Ovary (tissue), 9 donors: Measurements from ENCODE around the gene EID2. TPM values are rescaled to one million over a fixed set of nuclear protein-coding genes. Genes with fewer than 3 reads are reported as not detected.

Experiments
- DNase-seq, 5 donors: peaks; one replicate each; pipeline ENCODE4 v3.0.0-alpha.2; 2019 to 2020
- H3K27ac ChIP-seq, 2 donors: fragments of 200-600 bp; one replicate each; pipeline versions ENCODE4 v1.5.1 to v1.8.0; 2019 to 2022
- H3K27me3 ChIP-seq: fragments of 200-600 bp; one replicate; pipeline ENCODE4 v1.8.0; 2022
- H3K36me3 ChIP-seq: fragments of 200-600 bp; sonication (generic); one replicate; pipeline ENCODE4 v1.5.1; 2019
- H3K4me1 ChIP-seq: one replicate; pipeline ENCODE4 v1.8.1; 2013; ENCODE audit warnings: mild to moderate bottlenecking, moderate library complexity; ENCODE audit not compliant: insufficient read depth
- H3K4me3 ChIP-seq: fragments of 200-600 bp; sonication (generic); one replicate; pipeline ENCODE4 v1.5.1; 2017
- H3K9me3 ChIP-seq, 2 donors: fragments of 200-600 bp in 1 of 2; sonication (generic) in 1 of 2; one replicate each; pipeline versions ENCODE4 v1.5.1 to v1.8.1; 2013 to 2019; ENCODE audit warnings: mild to moderate bottlenecking in 1 of 2, moderate library complexity in 1 of 2
- EP300 ChIP-seq: sonication (generic); formaldehyde crosslinking; IDR thresholded peaks from one replicate; pipeline ENCODE4 v1.6.1; 2017; ENCODE audit warnings: antibody characterized with exemption
- POLR2A ChIP-seq: fragments of 450-650 bp; IDR thresholded peaks from one replicate; pipeline ENCODE4 v1.6.1; 2017; ENCODE audit warnings: antibody characterized with exemption, mild to moderate bottlenecking, moderate library complexity
- WGBS, 3 donors: extraction: QIAGEN DNeasy Blood & Tissue Kit in 1 of 3; methylation state at CpG; one replicate each; pipeline versions ENCODE4 v1.1.5 to v1.1.7; 2013 to 2017; 5-methylcytosine and 5-hydroxymethylcytosine counted together
- intact Hi-C, 4 donors: fragments of 100-400 bp; cut with DNase I; formaldehyde crosslinking; loops; one replicate each; pipeline versions ENCODE4 v1.11.0 to v1.15.1; 2022 to 2023
- polyA plus RNA-seq, 2 donors: library from polyadenylated mRNA; stranded (reverse); fragments of 200-250 nt in 1 of 2; fragments of 350-450 nt in 1 of 2; fragmentation: Illumina TruSeq in 1 of 2; extraction: RNeasy Lipid Tissue Mini Kit (QIAGEN cat#74804) in 1 of 2; gene quantifications; one replicate each; pipeline ENCODE4 v1.2.3, GENCODE V29; 2013 to 2014
- total RNA-seq, 7 donors: library from RNA; depleted of rRNA in 2 of 7; stranded (reverse); fragments of >200 nt in 2 of 7; fragmentation: NEBNext Ultra II Directional in 3 of 7; extraction: Animal tissue kit (Norgen Biotek cat#: 25700) in 3 of 7; gene quantifications; one replicate each; pipeline versions ENCODE4 v1.1.0 to v1.2.4, GENCODE V29; 2016 to 2023
- TF ChIP-seq, protein P1 (sequence below), 3 donors: fragments of 450-650 bp in 2 of 3; fragments of 200-600 bp in 1 of 3; IDR thresholded peaks; one replicate each; pipeline versions ENCODE4 v1.5.1 to v1.8.0; 2016 to 2022; ENCODE audit warnings: antibody characterized with exemption in 3 of 3, mild to moderate bottlenecking in 1 of 3
- donor health status: DM: no; HTN: no; CAD: no; lungs with moderate emphysema.
- donor health status: DM: no; HTN: no; CAD: no.
- donor health status: Bipolar disorder and iron deficiency.
- donor health status: DM: yes; HTN: yes; CAD: no.
- donor health status: DM: no; HTN: no; CAD: no.
- donor health status: DM: yes; HTN: yes; CAD: no.

Gene EID2
- total and polyA plus RNA-seq, 9 donors: 6.9 to 17.0 (median 13.1) TPM

DNA sequence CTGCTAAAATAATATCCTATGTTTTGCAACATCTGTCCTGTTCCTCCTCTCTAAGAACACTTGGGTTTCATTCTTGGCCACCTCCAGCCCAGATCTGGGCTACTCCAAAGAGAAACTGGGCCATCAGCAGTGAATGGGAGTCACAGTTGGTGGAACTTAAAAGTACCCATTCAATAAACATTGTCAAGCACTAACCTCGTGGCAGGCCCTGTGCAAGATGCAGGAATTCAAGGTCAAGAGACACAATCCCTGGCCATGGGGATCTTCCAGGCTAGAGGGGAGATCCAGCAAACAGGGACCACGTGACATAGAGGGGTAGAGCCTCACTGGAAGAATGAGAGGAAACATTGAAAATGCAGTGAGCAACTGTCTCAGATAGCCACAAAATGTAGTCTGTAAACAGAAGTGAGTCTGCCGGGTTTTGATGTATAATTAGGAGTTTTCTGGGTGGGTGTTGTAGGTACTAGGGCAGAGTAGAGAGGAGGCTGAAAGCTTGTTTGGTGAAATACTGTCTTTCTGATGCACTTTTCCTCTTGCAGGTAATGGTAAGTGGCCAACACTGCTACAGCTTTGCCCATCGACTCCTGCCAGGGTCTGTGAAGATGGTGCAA lies 14.8 kb upstream of the EID2 start:
- Histone ChIP-seq H3K36me3 (no peaks in the 10 kb centered on the region), H3K27ac (no peak overlapping the region), H3K9me3 (no peaks in the 10 kb centered on the region), H3K27me3 (no peaks in the 10 kb centered on the region), H3K4me1 (no peaks in the 10 kb centered on the region), H3K4me3 (no peak overlapping the region)
- WGBS, 3 donors: 51 to 70% (median 52%) methylated on average over 4 of the region's 4 CpGs
- DNase-seq: no peak
- intact Hi-C loops: loop anchor here in 2 of 4 donors (10.0 kb wide), 1 partner anchor 290 kb away; the partner anchor contains the start of gene FBL (in 2 of the 2)
- TF ChIP-seq POLR2A (no peak), EP300 (no peak)

DNA sequence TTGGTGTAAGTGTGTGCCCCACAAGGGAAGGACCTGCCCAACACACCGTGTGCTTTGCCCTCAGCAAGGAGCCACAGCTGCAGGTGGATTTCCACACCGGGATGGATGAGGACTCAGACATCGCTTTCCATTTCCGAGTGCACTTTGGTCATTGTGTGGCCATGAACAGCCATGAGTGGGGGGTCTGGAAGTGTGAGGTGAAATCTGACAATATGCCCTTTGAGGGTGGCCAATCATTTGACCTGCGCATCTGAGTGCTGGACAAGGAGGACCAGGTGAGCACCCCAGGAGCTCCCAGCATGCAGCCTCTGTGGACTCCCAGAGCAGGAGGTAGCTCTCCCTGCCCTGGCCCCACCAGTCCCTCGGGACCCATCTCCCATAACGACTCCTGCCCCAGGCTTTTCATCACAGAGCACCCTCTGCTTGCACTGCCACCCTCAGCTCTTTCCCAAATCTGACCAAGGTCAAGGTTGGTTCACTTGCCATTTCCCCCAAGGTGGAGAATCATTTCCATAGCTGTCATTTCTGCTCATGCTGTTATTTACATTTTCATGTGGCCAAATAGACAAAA lies 13.2 kb upstream of the EID2 start:
- intact Hi-C loops: loop anchor here in 2 of 4 donors (10.0 kb wide), 1 partner anchor 292 kb away; the partner anchor contains the start of gene FBL (in 2 of the 2)
- no peaks in the 10 kb centered on the region for H3K9me3 ChIP-seq
- TF ChIP-seq POLR2A (no peak), EP300 (no peak)
- TF ChIP-seq, protein P1, sequence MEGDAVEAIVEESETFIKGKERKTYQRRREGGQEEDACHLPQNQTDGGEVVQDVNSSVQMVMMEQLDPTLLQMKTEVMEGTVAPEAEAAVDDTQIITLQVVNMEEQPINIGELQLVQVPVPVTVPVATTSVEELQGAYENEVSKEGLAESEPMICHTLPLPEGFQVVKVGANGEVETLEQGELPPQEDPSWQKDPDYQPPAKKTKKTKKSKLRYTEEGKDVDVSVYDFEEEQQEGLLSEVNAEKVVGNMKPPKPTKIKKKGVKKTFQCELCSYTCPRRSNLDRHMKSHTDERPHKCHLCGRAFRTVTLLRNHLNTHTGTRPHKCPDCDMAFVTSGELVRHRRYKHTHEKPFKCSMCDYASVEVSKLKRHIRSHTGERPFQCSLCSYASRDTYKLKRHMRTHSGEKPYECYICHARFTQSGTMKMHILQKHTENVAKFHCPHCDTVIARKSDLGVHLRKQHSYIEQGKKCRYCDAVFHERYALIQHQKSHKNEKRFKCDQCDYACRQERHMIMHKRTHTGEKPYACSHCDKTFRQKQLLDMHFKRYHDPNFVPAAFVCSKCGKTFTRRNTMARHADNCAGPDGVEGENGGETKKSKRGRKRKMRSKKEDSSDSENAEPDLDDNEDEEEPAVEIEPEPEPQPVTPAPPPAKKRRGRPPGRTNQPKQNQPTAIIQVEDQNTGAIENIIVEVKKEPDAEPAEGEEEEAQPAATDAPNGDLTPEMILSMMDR (IDR thresholded peaks at IDR 0.05): no peak
- no peaks in the 10 kb centered on the region for H3K4me1 ChIP-seq
- no peaks in the 10 kb centered on the region for H3K27me3 ChIP-seq
- H3K36me3 ChIP-seq: no peaks in the 10 kb centered on the region
- no peak overlapping the region for H3K27ac ChIP-seq
- no peak for DNase-seq
- 44 to 65% (median 56%) methylated on average over 6 to 7 of the region's 7 CpGs for WGBS, 3 donors
- H3K4me3 ChIP-seq: no peak overlapping the region

DNA sequence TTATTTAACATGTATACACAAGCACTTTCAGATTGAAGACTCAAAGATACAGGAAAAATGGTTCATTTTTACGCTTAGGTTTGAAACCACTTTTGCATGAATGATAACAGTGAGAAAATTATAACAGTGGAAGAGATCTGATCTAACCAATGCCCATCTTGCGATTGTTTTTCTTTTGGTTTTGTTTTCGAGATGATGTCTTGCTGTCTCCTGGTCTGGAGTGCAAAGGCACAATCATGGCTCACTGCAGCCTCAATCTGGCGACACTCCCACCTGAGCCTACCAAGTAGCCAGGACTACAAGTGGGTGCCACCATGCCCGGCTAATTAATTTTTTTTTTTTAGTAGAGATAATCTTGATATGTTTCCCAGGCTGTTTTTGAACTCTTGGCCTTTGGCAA lies 10.2 kb upstream of the EID2 start:
- Histone ChIP-seq H3K4me1 (no peaks in the 10 kb centered on the region), H3K27ac (no peak overlapping the region), H3K36me3 (no peaks in the 10 kb centered on the region), H3K27me3 (no peaks in the 10 kb centered on the region), H3K4me3 (no peak overlapping the region), H3K9me3 (no peaks in the 10 kb centered on the region)
- intact Hi-C loops: loop anchor here in 2 of 4 donors (10.0 kb wide), 1 partner anchor 295 kb away; the partner anchor contains the start of gene FBL (in 2 of the 2)
- 72 to 80% (median 80%) methylated on average over 5 of the region's 5 CpGs for WGBS, 3 donors
- no peak for TF ChIP-seq EP300
- TF ChIP-seq, protein P1 (IDR thresholded peaks at IDR 0.05): no peak
- TF ChIP-seq POLR2A: no peak
- DNase-seq: no peak

DNA sequence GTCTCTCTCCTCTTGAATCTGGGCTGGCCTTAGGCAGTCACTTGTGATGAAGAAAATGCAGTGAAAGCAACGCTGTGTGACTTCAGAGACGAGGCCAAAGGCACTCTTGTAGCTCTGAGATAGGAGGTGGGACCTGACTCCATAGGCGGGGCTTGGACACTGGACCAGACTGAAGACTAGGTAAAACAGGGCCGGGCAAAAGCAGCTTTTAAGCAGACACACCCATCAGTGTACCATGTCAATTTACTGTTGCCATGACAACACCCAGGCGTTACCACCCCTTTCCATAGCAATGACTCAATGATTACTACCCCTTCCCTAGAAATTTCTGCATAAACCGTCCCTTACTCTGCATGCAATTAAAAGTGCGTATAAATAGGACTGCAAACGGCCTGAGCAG lies 6.6 kb upstream of the EID2 start:
- TF ChIP-seq EP300 (no peak), POLR2A (no peak)
- TF ChIP-seq, protein P1 (IDR thresholded peaks at IDR 0.05): no peak
- Histone ChIP-seq H3K9me3 (no peaks in the 10 kb centered on the region), H3K4me3 (no peak overlapping the region), H3K36me3 (no peaks in the 10 kb centered on the region), H3K27me3 (no peaks in the 10 kb centered on the region), H3K27ac (no peak overlapping the region), H3K4me1 (no peaks in the 10 kb centered on the region)
- 53 to 55% (median 55%) methylated on average over 8 of the region's 8 CpGs for WGBS, 3 donors
- intact Hi-C loops: loop anchor here in 1 of 4 donors (10.0 kb wide), 1 partner anchor 668 kb away; the partner anchor contains the start of gene TTC9B
- DNase-seq: no peak

DNA sequence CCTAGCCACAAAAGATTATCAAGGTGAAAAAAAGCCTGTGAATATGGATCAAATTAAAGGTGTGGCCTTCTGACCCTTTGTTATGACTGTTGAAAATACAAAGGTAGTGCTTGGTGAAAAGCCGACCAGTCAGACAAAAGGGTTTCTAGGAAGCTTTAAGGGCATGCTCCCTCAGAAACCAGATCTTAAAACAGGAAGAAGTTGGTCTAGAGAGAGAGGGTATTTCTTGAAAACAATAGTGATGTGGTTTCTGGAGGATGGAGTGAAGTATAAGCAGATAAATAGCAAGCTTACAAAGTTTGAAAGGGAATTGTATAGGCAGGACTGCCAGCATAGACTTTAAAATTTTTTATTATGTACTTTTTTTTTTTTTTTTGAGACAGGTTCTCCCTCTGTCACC lies 5.0 kb upstream of the EID2 start:
- no peaks in the 10 kb centered on the region for H3K9me3 ChIP-seq
- TF ChIP-seq, protein P1 (IDR thresholded peaks at IDR 0.05): no peak
- TF ChIP-seq POLR2A: no peak
- TF ChIP-seq EP300: no peak
- no peaks in the 10 kb centered on the region for H3K27me3 ChIP-seq
- H3K4me3 ChIP-seq: no peak overlapping the region
- intact Hi-C loops: loop anchor here in 1 of 4 donors (10.0 kb wide), 1 partner anchor 670 kb away; the partner anchor contains the start of gene TTC9B
- 60 to 75% (median 64%) methylated on average over 1 of the region's 1 CpG for WGBS, 3 donors
- no peak overlapping the region for H3K27ac ChIP-seq
- H3K4me1 ChIP-seq: no peaks in the 10 kb centered on the region
- no peak for DNase-seq
- no peaks in the 10 kb centered on the region for H3K36me3 ChIP-seq
